Measurements from ENCODE around the gene AQP12B.

AQP12B gene

GRCh38 chr2:240644859-240645301 is 37.8 kb downstream of the AQP12B start:
- Histone ChIP-seq H3K36me3 (ENCODE audit: insufficient read depth, low read length) (no peaks in the 10 kb centered on the region), H2AFZ (ENCODE audit: low read length, unreplicated experiment) (no peak overlapping the region), H3K4me1 (ENCODE audit: control insufficient read depth, insufficient read depth, low read length, unreplicated experiment) (no peaks in the 10 kb centered on the region), H3K79me2 (ENCODE audit: control insufficient read depth, insufficient read depth, low read length, unreplicated experiment) (no peaks in the 10 kb centered on the region), H3K27me3 (ENCODE audit: insufficient read depth, low read length) (peaks cover 68% of the 10 kb centered on the region), H3K4me3 (ENCODE audit: low read depth, low read length) (no peak overlapping the region), H3K27ac (ENCODE audit: low read depth, low read length) (no peak overlapping the region)

GRCh38 chr2:240644171-240644651 is 38.5 kb downstream of the AQP12B start:
- Histone ChIP-seq H3K4me1 (ENCODE audit: control insufficient read depth, insufficient read depth, low read length, unreplicated experiment) (no peaks in the 10 kb centered on the region), H3K36me3 (ENCODE audit: insufficient read depth, low read length) (no peaks in the 10 kb centered on the region), H3K27me3 (ENCODE audit: insufficient read depth, low read length) (peaks cover 65% of the 10 kb centered on the region), H3K27ac (ENCODE audit: low read depth, low read length) (no peak overlapping the region), H3K4me3 (ENCODE audit: low read depth, low read length) (no peak overlapping the region), H3K79me2 (ENCODE audit: control insufficient read depth, insufficient read depth, low read length, unreplicated experiment) (no peaks in the 10 kb centered on the region), H2AFZ (ENCODE audit: low read length, unreplicated experiment) (no peak overlapping the region)

- Histone ChIP-seq H3K4me1 (ENCODE audit: control insufficient read depth, insufficient read depth, low read length, unreplicated experiment) (no peaks in the 10 kb centered on the region), H2AFZ (ENCODE audit: low read length, unreplicated experiment) (no peak overlapping the region), H3K36me3 (ENCODE audit: insufficient read depth, low read length) (no peaks in the 10 kb centered on the region), H3K27me3 (ENCODE audit: insufficient read depth, low read length) (peaks cover 62% of the 10 kb centered on the region), H3K4me3 (ENCODE audit: low read depth, low read length) (no peak overlapping the region), H3K27ac (ENCODE audit: low read depth, low read length) (no peak overlapping the region), H3K79me2 (ENCODE audit: control insufficient read depth, insufficient read depth, low read length, unreplicated experiment) (no peaks in the 10 kb centered on the region)
Measured at GRCh38 chr2:240643811-240644150, 38.9 kb downstream of the AQP12B start.

GRCh38 chr2:240643093-240643810 is 39.4 kb downstream of the AQP12B start:
- no peaks in the 10 kb centered on the region for H3K79me2 ChIP-seq (ENCODE audit: control insufficient read depth, insufficient read depth, low read length, unreplicated experiment)

GRCh38 chr2:240642806-240643092 is 39.9 kb downstream of the AQP12B start:
- Histone ChIP-seq H3K27ac (ENCODE audit: low read depth, low read length) (no peak overlapping the region), H3K27me3 (ENCODE audit: insufficient read depth, low read length) (peaks cover 62% of the 10 kb centered on the region), H3K36me3 (ENCODE audit: insufficient read depth, low read length) (no peaks in the 10 kb centered on the region), H3K4me3 (ENCODE audit: low read depth, low read length) (no peak overlapping the region), H2AFZ (ENCODE audit: low read length, unreplicated experiment) (no peak overlapping the region), H3K4me1 (ENCODE audit: control insufficient read depth, insufficient read depth, low read length, unreplicated experiment) (no peaks in the 10 kb centered on the region), H3K79me2 (ENCODE audit: control insufficient read depth, insufficient read depth, low read length, unreplicated experiment) (no peaks in the 10 kb centered on the region)

More at GRCh38 chr2:240643093-240643810, 39.4 kb downstream of the AQP12B start:
- H3K4me3 ChIP-seq (ENCODE audit: low read depth, low read length) = no peak overlapping the region
- no peak overlapping the region for H2AFZ ChIP-seq (ENCODE audit: low read length, unreplicated experiment)
- H3K4me1 ChIP-seq (ENCODE audit: control insufficient read depth, insufficient read depth, low read length, unreplicated experiment) = no peaks in the 10 kb centered on the region
- peaks cover 62% of the 10 kb centered on the region for H3K27me3 ChIP-seq (ENCODE audit: insufficient read depth, low read length)
- no peaks in the 10 kb centered on the region for H3K36me3 ChIP-seq (ENCODE audit: insufficient read depth, low read length)
- no peak overlapping the region for H3K27ac ChIP-seq (ENCODE audit: low read depth, low read length)

GRCh38 chr2:240642061-240642805 is 40.5 kb downstream of the AQP12B start:
- H3K27ac ChIP-seq (ENCODE audit: low read depth, low read length) = no peak overlapping the region
- no peak overlapping the region for H3K4me3 ChIP-seq (ENCODE audit: low read depth, low read length)
- no peaks in the 10 kb centered on the region for H3K36me3 ChIP-seq (ENCODE audit: insufficient read depth, low read length)
- H3K79me2 ChIP-seq (ENCODE audit: control insufficient read depth, insufficient read depth, low read length, unreplicated experiment) = no peaks in the 10 kb centered on the region
- no peaks in the 10 kb centered on the region for H3K4me1 ChIP-seq (ENCODE audit: control insufficient read depth, insufficient read depth, low read length, unreplicated experiment)
- no peak overlapping the region for H2AFZ ChIP-seq (ENCODE audit: low read length, unreplicated experiment)
- peaks cover 62% of the 10 kb centered on the region for H3K27me3 ChIP-seq (ENCODE audit: insufficient read depth, low read length)

GRCh38 chr2:240640939-240641338 is 41.7 kb downstream of the AQP12B start:
- H3K27ac ChIP-seq (ENCODE audit: low read depth, low read length) = no peak overlapping the region
- H3K4me3 ChIP-seq (ENCODE audit: low read depth, low read length) = no peak overlapping the region
- H3K27me3 ChIP-seq (ENCODE audit: insufficient read depth, low read length) = peaks cover 56% of the 10 kb centered on the region
- no peaks in the 10 kb centered on the region for H3K79me2 ChIP-seq (ENCODE audit: control insufficient read depth, insufficient read depth, low read length, unreplicated experiment)
- no peaks in the 10 kb centered on the region for H3K36me3 ChIP-seq (ENCODE audit: insufficient read depth, low read length)
- H3K4me1 ChIP-seq (ENCODE audit: control insufficient read depth, insufficient read depth, low read length, unreplicated experiment) = no peaks in the 10 kb centered on the region
- H2AFZ ChIP-seq (ENCODE audit: low read length, unreplicated experiment) = no peak overlapping the region

- no peak overlapping the region for H3K4me3 ChIP-seq (ENCODE audit: low read depth, low read length)
- H2AFZ ChIP-seq (ENCODE audit: low read length, unreplicated experiment) = no peak overlapping the region
- no peaks in the 10 kb centered on the region for H3K4me1 ChIP-seq (ENCODE audit: control insufficient read depth, insufficient read depth, low read length, unreplicated experiment)
- H3K27me3 ChIP-seq (ENCODE audit: insufficient read depth, low read length) = peaks cover 42% of the 10 kb centered on the region
- no peak overlapping the region for H3K27ac ChIP-seq (ENCODE audit: low read depth, low read length)
- no peaks in the 10 kb centered on the region for H3K79me2 ChIP-seq (ENCODE audit: control insufficient read depth, insufficient read depth, low read length, unreplicated experiment)
- no peaks in the 10 kb centered on the region for H3K36me3 ChIP-seq (ENCODE audit: insufficient read depth, low read length)
Measured at GRCh38 chr2:240639566-240639965, 43.1 kb downstream of the AQP12B start.

GRCh38 chr2:240638512-240639160 is 44.0 kb downstream of the AQP12B start:
- H3K27ac ChIP-seq (ENCODE audit: low read depth, low read length) = no peak overlapping the region
- no peak overlapping the region for H3K4me3 ChIP-seq (ENCODE audit: low read depth, low read length)
- peaks cover 34% of the 10 kb centered on the region for H3K27me3 ChIP-seq (ENCODE audit: insufficient read depth, low read length)
- no peak overlapping the region for H2AFZ ChIP-seq (ENCODE audit: low read length, unreplicated experiment)
- no peaks in the 10 kb centered on the region for H3K36me3 ChIP-seq (ENCODE audit: insufficient read depth, low read length)
- H3K79me2 ChIP-seq (ENCODE audit: control insufficient read depth, insufficient read depth, low read length, unreplicated experiment) = no peaks in the 10 kb centered on the region
- H3K4me1 ChIP-seq (ENCODE audit: control insufficient read depth, insufficient read depth, low read length, unreplicated experiment) = no peaks in the 10 kb centered on the region

- H2AFZ ChIP-seq (ENCODE audit: low read length, unreplicated experiment) = no peak overlapping the region
- H3K79me2 ChIP-seq (ENCODE audit: control insufficient read depth, insufficient read depth, low read length, unreplicated experiment) = no peaks in the 10 kb centered on the region
- peaks cover 27% of the 10 kb centered on the region for H3K27me3 ChIP-seq (ENCODE audit: insufficient read depth, low read length)
- H3K36me3 ChIP-seq (ENCODE audit: insufficient read depth, low read length) = no peaks in the 10 kb centered on the region
- no peak overlapping the region for H3K4me3 ChIP-seq (ENCODE audit: low read depth, low read length)
- H3K4me1 ChIP-seq (ENCODE audit: control insufficient read depth, insufficient read depth, low read length, unreplicated experiment) = no peaks in the 10 kb centered on the region
- no peak overlapping the region for H3K27ac ChIP-seq (ENCODE audit: low read depth, low read length)
Measured at GRCh38 chr2:240637901-240638345, 44.8 kb downstream of the AQP12B start.

All from ACC112 (cell line).